Stimulated activated CD8-positive, alpha-beta memory T cell treated with anti-CD3 and anti-CD28 coated beads, Interleukin-12 subunit alpha, Interleukin-12 subunit beta, amount 100 ng/mL, for 24 hours (primary cell): ENCODE data around the gene IL22RA1.

Source experiments
- DNase-seq: peaks from one replicate; pipeline ENCODE4 v3.0.0-alpha.2; 2020; ENCODE audit errors: extremely low read depth

IL22RA1 gene

GRCh38 chr1:24167008-24167407, 24.1 kb upstream of the IL22RA1 start:
- no peak for DNase-seq

GRCh38 chr1:24165500-24165899, 22.6 kb upstream of the IL22RA1 start:
- no peak for DNase-seq

DNA sequence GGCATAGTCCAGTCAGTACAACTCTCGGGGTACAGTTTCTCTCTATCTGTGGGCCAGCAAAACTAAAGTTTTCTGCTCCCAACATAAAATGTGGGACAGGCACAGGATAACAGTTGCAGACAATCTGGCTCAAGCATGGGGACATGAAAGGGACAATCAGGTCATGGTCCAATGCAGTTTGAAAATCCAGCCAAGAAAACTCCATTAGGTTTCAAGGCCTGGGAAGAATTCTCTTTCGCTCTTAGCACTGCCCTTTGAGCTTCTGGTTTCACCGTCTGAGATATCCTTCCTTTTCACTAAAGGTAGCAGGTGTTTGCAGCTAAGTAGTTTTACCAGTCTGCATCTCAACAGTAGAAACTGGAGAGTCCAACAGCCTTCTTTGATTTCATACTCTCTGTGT, 21.1 kb upstream of the IL22RA1 start:
- DNase-seq: no peak

DNA sequence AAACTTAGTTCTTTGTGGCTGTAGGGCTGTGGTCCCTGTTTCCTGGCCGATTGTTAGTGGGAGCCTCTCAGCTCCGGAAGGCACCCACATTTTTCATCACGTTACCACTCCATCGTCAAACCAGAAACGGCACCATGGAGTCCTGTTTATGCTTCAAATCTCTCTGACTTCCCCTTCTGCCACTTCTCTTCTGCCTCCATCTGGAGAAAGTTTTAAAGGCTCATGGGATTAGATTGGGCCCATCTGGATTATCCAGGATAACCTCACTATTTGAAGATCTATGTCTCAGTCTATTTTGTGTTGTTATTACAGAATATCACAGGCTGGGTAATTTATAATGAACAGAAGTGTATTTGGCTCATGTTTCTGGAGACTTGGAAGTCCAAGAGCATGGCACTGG, 19.3 kb upstream of the IL22RA1 start:
- no peak for DNase-seq

DNA sequence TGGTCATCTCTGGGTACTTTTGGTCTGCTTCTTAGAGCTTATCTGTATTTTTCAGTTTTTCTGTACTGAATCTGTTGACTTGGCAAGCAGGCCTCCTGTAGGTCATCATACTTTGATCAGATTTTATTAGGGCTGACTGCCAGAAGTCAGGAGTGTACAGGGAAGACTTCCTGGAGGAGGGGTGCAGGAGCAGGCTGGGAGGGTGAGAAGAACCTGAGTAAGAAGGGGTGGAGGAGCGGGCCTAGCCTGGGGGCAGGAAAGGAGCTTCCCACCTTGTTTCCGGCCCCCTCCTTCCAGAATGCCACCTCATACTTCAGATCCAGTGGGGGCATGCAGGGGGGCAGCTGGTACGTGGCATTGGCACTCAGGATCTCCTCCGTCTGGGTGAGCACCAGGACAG, 18.3 kb upstream of the IL22RA1 start:
- DNase-seq: no peak

- DNase-seq: no peak
Observed at GRCh38 chr1:24159366-24159765, 16.4 kb upstream of the IL22RA1 start.

- DNase-seq: no peak
Observed at GRCh38 chr1:24157918-24158481, 15.1 kb upstream of the IL22RA1 start.

GRCh38 chr1:24156542-24157260, 13.8 kb upstream of the IL22RA1 start:
- DNase-seq: no peak

GRCh38 chr1:24155011-24155782, 12.3 kb upstream of the IL22RA1 start:
- DNase-seq: no peak

DNA sequence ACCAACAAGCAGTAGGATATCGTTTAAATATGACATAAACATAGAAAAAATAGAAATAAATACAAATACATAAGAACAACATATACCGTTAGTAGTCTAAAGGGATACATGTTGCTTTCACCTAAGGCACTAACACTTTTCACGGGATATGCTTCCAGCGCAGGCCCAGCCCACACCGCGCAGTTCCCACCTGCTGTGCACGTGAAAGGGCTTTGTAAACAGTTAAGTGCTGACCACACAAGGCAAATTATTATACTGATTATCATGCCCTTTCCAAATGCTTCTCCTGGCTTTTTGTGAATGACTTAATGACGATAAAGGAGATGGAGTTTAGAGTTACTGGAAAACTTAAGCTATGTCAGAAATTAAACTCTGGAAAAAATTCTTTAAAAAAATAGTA, 11.3 kb upstream of the IL22RA1 start:
- DNase-seq: no peak

DNA sequence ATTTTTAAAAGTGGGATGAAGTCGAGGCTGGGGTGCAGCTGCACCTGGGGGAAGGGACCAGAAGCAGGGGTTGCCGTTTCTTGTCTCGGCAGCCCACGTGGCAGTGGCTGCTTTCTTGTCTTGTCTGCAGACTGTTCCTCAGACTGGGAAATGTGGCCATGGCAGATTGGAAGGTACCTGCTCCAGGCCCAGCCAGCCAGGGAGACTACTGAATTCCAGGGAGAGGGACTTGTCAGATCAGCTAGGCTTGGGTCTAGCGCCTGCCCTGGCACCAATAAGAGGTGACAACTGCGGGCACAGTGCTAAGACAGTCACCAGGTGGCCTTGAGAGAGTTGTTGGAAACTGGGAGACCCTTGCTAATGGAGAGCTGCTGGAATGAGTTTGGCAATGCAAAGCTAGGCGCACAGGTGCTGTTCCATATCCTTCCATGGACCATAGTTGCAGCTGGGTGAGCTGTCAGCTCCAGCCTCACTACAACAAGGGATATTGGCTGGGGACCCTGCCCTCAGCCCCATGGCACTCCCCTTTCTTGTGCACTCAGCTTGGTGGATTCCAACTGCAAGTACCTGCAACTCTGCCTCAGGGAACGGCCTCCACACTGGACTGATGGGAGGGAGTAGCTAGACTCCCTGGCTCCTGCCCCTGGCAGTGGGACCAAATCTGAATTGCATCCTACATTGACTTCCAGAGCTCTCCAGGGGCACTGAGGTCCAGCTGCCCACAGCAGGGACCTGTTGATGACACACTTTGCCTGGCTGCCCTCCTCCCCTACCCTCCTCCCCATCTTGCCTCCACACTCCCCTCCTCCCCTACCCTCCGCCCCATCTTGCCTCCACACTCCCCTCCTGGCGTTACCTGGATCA, 9.9 kb upstream of the IL22RA1 start:
- no peak for DNase-seq

GRCh38 chr1:24151175-24151533, 8.2 kb upstream of the IL22RA1 start:
- DNase-seq: no peak

DNA sequence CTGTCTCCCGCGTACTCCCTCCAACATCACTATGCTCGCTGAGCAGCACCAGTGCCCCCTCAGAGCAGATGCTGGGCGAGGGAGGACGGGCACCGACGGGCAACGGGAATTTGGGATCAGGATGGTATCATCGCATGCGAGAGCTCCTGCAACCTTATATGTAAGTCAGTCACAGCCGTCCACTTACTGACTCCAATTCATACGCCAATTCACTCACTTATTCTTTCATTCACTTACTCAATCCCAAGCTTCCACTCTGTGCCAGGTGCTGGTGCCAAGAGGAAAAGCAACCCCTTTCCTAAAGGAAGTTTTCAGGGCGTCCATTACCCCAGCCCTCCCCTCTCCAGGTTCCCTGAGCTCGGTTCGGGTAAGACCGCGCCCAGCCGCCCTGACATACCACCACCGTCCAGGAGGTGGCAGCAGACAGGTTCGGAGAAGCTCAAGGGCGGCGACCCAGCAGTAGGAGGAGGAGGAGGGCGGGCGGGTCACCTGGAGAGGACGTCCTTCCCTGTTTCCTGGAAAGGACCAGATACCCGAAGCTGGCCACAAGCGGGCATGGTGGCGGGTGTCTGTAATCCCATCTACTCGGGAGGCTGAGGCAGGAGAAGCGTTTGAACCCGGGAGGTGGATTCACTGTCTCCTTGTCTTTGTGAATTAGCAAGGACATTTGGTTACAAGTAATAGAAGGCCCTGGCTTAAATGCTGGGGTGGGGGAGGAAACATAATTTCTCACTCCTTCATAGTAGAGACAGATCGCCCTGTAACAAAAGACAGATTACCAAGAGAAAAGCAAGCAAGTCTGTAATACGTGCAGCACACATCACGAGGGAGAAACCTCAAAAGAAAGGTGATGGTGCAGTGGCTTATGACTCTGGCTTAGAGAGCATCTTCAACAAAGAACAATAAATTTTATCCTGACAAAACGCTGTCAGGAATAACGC, 7.6 kb upstream of the IL22RA1 start:
- DNase-seq: peak; percentile 62

DNA sequence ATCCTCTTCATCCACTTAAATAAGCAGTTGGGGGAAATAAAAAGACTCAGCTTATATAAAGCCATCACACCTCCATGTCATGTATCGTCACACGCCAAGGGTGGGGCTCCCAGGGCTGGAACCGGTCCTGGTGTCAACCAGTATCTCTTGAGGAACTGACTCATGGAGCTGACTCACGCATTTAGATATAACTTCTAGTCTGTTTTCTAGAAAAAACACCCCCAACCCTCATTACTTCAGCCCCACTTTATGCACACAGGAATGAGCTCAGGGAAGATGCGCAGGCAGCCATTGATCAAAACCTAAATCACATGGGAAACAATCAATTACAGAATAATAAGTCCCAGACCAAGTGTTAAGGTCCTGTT, 6.9 kb upstream of the IL22RA1 start:
- peak; percentile 22 for DNase-seq

DNA sequence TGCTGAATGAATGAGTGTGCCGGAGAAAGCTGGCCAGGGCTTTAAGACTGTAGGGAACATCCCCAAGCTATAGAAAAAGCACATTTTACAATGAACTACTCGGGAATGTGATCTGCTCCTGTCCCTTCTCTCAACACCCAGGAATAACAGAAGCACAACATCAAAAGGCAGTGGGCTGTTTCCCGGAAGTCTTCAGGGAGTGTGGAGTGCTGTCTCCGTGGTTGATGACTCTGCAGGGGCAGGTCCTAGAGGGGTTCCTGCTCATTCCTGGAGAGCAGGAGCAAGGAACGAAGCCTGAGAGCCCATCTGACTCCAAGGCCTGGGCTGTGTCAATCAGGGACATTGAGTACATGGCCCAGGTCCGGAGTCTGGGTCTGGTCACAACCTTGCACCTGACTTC, 4.9 kb upstream of the IL22RA1 start:
- no peak for DNase-seq

- DNase-seq: no peak
Observed at GRCh38 chr1:24147194-24147593, 4.3 kb upstream of the IL22RA1 start.

- DNase-seq: no peak
Observed at GRCh38 chr1:24141311-24141997, 1.5 kb downstream of the IL22RA1 start.

GRCh38 chr1:24140741-24141181, 2.2 kb downstream of the IL22RA1 start:
- no peak for DNase-seq

GRCh38 chr1:24139841-24140425, 3.0 kb downstream of the IL22RA1 start:
- no peak for DNase-seq

DNA sequence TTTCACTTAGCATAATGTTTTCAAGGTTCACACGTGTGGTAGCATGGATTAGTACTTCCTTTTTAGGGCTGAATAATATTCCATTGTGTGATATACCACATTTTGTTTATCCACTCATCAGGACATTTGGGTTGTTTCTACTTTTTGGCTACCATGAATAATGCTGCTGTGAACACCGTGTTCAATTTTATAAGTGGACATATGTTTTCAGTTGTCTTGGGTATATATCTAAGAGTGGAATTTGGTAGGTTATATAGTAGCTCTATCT, 3.8 kb downstream of the IL22RA1 start:
- DNase-seq: no peak
